Measurements from ENCODE around the gene KIDINS220. TPM values are rescaled to one million over a fixed set of nuclear protein-coding genes. Genes with fewer than 3 reads are reported as not detected.

Gene KIDINS220
- total RNA-seq, 1 experiment from 2014 or later = 28.1 TPM

DNA sequence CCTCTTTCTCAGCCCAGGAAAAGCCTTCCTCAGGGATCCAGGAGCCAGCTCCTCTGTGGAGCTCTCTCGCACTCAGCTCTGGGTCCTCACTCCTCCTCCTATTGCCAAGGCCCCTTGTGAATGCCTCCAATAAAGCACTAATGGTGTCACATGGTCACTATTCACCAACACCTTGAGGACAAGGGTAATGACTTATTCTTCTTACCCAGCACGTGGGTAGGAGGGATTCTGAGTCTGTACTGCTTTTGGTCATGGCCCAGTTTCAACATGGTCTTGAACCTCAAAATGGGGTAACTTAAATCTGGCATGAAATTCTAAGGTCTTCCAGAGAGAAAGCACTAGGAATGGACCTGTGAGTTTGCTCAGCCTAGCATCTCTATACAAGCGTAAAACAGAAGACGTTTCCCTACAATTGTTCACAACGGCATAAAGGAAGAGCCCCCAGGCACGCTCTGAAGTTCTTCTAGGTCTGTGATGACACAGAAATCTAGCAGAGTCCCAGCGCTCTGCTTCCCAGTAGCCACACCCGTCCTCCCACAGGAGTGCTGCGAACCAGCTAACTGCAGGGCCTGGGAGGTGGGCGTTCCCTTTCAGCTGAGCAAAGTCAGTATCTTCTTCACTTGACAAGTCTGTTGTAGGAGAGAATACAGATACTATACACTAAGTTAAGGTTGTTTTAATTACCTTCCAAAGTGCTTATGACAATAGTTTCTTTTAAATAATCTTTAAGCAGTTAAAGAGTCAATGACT is 14.6 kb upstream of the KIDINS220 start:
- no peak for DNase-seq (ENCODE audit: low spot score)

GRCh38 chr2:8850845-8851487 is 13.6 kb upstream of the KIDINS220 start:
- no peak for DNase-seq (ENCODE audit: low spot score)

DNA sequence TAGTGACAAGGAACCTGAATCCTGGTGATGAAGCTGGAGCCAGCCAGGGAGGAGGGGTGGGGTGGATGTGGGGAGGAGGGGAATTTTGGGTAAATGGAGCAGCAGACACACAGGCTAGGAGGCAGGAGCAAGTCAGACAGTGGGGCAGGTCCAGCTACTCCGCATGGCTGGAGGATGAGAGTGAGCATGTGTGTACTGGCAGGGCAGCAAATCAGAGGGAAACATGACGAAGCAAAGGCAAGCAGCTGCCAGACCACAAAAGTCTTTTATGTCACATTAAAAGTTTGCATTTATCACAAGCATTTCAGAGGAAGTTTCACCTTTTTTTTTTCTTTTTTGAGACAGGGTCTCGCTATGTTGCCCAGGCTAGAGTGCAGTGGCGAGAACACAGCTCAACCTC is 11.9 kb upstream of the KIDINS220 start:
- DNase-seq (ENCODE audit: low spot score) = no peak

DNA sequence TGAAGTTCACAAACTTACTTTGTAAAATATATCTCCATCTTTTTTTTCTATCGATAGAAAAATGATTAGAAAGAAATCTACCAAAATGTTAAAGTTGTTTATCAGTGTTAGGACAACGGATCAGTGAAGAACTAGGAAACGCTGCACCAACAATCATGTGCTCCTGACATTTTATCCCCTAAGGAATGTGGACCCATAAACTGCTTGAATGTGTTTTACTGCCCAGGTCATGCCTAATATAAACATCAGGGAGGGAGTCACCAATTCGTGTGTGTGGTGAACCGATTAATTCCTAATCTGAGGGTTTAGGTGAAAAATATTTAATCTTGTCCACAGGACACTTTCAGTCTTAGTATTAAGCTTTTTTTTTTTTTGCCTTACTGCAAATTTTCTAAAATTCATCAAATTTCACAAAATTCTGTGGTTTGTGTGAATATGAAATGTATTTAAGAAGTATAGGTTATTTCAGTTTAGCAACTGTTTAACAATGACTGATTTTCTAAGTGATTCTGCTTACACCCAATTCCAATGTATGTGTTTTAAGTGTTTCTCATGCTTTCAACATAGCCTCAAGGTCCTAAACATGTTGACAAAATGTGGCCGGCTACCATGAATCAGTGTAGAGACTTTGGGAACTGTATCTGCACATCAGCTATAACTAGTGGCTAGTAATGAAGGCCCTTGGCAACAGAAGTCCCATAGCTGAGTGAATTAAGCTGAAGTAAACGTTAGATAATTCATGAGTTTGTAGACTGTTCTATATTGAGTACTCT is 11.1 kb upstream of the KIDINS220 start:
- DNase-seq (ENCODE audit: low spot score) = no peak

GRCh38 chr2:8847400-8847799 is 10.0 kb upstream of the KIDINS220 start:
- no peak for DNase-seq (ENCODE audit: low spot score)

DNA sequence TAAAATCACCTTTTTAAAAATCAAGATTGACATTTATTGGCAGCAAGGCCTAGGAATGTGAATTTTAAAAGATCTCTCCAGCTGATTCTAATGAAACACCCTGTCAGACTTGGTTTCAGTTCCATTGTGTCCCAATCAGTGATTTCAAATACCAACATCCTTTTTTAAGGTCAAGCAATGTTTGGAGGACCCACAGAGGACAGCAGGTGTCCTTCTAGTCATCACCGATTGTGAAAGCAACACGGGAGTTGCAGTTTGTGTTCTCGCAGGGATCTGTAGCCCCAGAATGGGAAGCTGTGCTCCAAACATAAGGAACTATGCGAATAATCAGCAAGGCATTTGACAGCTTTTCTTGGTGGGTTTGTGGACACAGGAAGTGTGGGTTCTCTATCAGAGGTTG is 4.5 kb upstream of the KIDINS220 start:
- no peak for DNase-seq (ENCODE audit: low spot score)

- DNase-seq (ENCODE audit: low spot score) = no peak
These were observed 3.2 kb upstream of the KIDINS220 start for GRCh38 chr2:8840475-8841091.

DNA sequence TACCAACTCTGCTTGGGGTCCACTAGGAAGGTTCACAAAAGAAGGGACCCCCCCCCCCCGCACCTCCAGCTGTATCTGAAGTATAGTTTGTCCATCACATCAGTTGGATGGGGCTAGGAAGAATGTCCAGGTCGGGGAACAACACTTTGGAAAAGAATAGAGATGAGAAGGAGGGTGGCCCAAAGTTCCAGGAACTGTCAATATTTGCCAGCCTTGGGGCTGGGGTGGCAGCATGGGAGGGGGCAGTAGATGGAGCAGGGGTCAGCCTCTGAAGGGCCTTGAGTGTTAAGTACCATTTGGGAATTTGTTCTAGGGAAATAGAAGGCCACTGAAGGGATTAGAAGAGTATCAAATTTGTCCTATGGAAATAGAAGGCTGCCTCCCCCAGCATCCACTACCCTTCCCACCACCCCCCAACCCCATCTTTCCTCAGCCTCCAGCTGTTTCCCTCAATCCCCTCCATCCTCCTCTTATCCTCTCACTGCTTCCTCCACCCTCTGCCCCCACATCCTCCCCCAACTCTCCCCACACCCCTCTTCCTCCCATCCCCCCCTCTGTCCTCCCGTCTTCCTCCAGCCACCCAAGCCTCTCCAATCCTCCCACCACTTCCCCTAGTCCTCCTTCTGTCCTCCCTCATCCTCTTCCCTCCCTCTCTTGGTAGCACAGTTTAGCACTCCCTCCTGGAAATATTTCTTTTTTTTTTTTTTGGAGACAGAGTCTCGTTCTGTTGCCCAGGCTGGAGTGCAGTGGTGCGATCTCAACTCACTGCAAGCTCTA is 2.0 kb upstream of the KIDINS220 start:
- DNase-seq (ENCODE audit: low spot score) = no peak

- DNase-seq (ENCODE audit: low spot score) = no peak
These were observed 355 bp upstream of the KIDINS220 start for GRCh38 chr2:8837795-8838140.

- no peak for DNase-seq (ENCODE audit: low spot score)
These were observed 2.1 kb downstream of the KIDINS220 start for GRCh38 chr2:8835279-8835678.

DNA sequence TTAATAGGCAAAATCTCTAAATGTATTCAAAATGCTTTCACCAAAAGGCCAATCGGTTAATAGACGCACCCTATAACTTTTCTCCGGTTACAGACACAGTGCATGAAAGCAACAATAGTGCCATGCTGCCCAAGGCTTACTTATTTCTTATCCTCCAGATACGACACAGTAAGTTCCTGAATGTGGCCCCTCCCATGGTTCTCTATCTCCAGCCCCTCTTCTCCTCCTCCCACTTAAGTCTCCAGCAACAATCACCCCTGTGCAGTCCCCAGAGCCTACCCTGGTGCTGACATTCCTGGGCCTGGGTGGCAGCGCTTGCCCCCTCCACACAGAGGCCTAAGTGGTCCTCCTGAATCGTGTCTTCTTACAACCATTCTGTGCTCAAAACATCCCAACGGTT is 3.6 kb downstream of the KIDINS220 start:
- no peak for DNase-seq (ENCODE audit: low spot score)

GRCh38 chr2:8831516-8831915 is 5.9 kb downstream of the KIDINS220 start:
- DNase-seq (ENCODE audit: low spot score) = no peak

GRCh38 chr2:8827729-8828128 is 9.7 kb downstream of the KIDINS220 start:
- DNase-seq (ENCODE audit: low spot score) = no peak

DNA sequence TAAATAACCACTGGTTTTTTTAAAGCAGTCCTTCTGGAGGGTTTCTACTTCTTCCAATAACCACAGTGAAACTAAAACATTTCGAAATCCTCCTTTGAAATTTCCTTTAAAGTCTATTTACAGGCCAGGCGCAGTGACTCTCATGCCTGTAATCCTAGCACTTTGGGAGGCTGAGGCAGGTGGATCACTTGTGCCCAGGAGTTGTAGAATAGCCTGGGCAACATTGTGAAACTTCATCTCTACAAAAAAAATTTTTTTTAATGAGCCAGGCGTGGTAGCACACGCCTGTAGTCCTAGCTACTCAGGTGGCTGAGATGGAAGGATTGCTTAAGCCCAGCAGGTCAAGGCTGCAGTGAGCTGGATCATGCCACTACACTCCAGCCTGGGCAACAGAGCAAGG is 15.2 kb downstream of the KIDINS220 start:
- no peak for DNase-seq (ENCODE audit: low spot score)

- DNase-seq (ENCODE audit: low spot score) = no peak
These were observed 15.9 kb downstream of the KIDINS220 start for GRCh38 chr2:8821276-8822217.

DNA sequence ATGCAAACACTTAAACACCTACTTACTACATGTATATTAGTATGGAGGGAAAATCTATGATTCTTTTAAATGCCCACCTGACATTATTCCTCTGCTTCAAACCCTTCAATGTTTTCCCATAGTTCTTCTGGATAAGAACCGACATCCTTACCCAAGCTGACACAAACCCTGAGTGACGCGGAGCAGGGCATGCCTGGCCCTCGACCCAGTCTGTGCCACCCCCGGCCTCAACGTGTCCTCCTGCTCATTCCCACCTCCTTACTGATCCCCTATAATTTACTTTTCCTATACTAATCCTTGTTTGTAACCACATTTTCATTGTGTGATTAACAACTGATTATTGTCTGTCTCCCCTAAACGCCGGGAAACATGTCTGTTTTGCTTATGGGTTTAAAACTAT is 17.5 kb downstream of the KIDINS220 start:
- DNase-seq (ENCODE audit: low spot score) = no peak

DNA sequence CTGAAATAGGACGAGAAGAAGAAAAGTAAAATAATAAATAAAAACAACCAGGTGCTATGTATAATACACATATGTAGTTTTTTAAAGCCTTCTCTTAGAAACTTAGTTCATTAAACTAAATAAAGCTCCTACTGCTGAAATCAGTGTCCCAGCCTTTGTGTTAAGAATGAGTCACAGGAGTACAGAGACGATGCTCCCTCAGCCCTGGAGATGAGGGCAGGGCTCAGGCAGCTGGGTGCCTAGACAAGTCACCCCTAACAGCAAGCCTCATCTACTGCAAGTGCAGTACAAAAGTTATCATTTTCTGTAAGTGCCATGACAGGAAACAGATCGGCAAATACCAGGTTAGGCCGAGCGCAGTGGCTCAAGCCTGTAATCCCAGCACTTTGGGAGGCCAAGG is 18.2 kb downstream of the KIDINS220 start:
- no peak for DNase-seq (ENCODE audit: low spot score)

- DNase-seq (ENCODE audit: low spot score) = no peak
These were observed 20.2 kb downstream of the KIDINS220 start for GRCh38 chr2:8817221-8817620.

DNA sequence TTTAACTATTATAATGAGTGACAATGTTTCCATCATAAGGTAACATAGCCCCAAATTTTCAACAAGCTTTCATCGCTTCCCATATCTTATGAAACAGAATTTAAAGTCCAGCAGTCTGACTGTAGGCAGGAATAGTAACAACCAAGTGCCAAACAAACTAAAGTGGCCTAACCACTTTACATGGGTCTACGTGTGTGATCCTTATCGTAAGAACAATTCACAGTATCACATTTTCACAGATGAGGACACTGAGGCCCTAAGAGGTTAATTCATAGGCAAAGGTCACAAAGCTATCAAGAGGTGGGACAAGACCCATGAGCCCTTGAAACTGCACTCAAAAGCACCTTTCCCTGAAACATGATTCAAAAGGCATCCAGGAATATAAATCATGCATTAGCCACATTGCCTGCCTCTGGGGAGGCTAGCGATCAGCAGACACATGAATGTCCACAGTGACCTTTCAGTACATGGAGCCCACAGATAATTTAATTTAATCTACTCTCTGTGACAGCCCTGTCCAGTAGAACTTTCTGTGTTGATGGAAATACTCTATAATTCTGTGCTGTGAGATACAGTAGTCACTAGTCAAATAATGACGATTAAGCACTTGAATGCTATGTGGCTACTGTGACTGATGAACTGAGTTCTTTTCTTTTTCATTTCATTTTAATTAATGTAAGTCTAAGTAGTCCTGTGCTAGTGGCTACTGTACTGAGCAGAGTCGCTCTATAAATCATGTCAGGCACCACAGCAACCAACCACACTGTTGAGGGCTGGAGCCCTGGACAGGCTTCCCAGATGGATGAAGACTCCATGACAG is 30.3 kb downstream of the KIDINS220 start:
- DNase-seq (ENCODE audit: low spot score) = no peak
